HCT116 (cell line): ENCODE results near the gene CXCL1. TPM values are rescaled to one million over a fixed set of nuclear protein-coding genes. Genes with fewer than 3 reads are reported as not detected.

Experiments used
- ATAC-seq: fragments of 200-7000 bp; cut with Tn5 transposase; 2 replicates; pipeline ENCODE4 v1.9.1; 2020; ENCODE audit warnings: mild to moderate bottlenecking, moderate library complexity
- BruUV-seq: library from RNA; stranded (reverse); fragments of 400-500 nt; replicated peaks from 2 replicates; lab custom pipeline; 2021; lab: Mats Ljungman, UMichigan
- CTCF ChIA-PET: fragments of 300-600 bp; sonication (Branson Sonifier 250); formaldehyde crosslinking; loops from one replicate; lab custom pipeline; 2021; ENCODE audit warnings: antibody characterized with exemption; lab: Charles Lee
- POLR2A ChIA-PET: fragments of 300-600, 350-600 bp; sonication (Branson Sonifier 250); formaldehyde crosslinking; loops from one replicate; lab custom pipeline; 2021; ENCODE audit warnings: antibody characterized with exemption; lab: Charles Lee
- RAD21 ChIA-PET, 2 experiments: fragments of 300-600 bp; sonication (Branson Sonifier 250); formaldehyde crosslinking; loops; one replicate each; lab custom pipeline; 2023; ENCODE audit warnings: low total read pairs in 2 of 2; ENCODE audit not compliant: uncharacterized antibody in 2 of 2, unreplicated experiment in 2 of 2, low non-redundant PET in 1 of 2; lab: Charles Lee
- DNase-seq: peaks from one replicate; pipeline ENCODE4 v3.0.0-alpha.2; 2010; ENCODE audit warnings: low read depth, low spot score
- H2AFZ ChIP-seq: fragments of 200-600 bp; shearing (Covaris generic), sonication (generic); 2 replicates; pipeline ENCODE4 v1.6.1; 2017; ENCODE audit warnings: low read depth, mixed run types, mixed read lengths, antibody characterized with exemption, low read length; ENCODE audit not compliant: poor library complexity, severe bottlenecking
- H3K27ac ChIP-seq: 2 replicates; pipeline ENCODE4 v1.5.1; 2012; ENCODE audit warnings: low read depth, low read length
- H3K27me3 ChIP-seq: fragments of 200-600 bp; sonication (generic); 2 replicates; pipeline ENCODE4 v1.6.1; 2016; ENCODE audit warnings: mixed run types, low read length, mixed read lengths; ENCODE audit not compliant: insufficient read depth
- H3K36me3 ChIP-seq, 2 experiments: fragments of 200-500 bp in 1 of 2; fragments of 200-600 bp in 1 of 2; sonication (Bioruptor generic) in 1 of 2; sonication (generic) in 1 of 2; 2 replicates each; pipeline versions ENCODE4 v1.5.1 to v1.6.1; 2014 to 2016; ENCODE audit warnings: low read length in 2 of 2, inconsistent platforms in 1 of 2, mixed read lengths in 1 of 2, mixed run types in 1 of 2; ENCODE audit not compliant: insufficient read depth in 2 of 2, control insufficient read depth in 1 of 2
- H3K4me1 ChIP-seq, 2 experiments: fragments of 200-600 bp in 1 of 2; sonication (generic) in 1 of 2; 2 replicates each; pipeline versions ENCODE4 v1.5.1 to v1.6.1; 2012 to 2017; ENCODE audit warnings: low read length in 2 of 2, inconsistent platforms in 1 of 2, mild to moderate bottlenecking in 1 of 2, mixed read lengths in 1 of 2, mixed run types in 1 of 2, moderate library complexity in 1 of 2; ENCODE audit not compliant: insufficient read depth in 2 of 2, control insufficient read depth in 1 of 2
- H3K4me2 ChIP-seq: fragments of 200-600 bp; sonication (generic); 2 replicates; pipeline ENCODE4 v1.6.1; 2017; ENCODE audit warnings: mixed run types, low read length, mixed read lengths
- H3K4me3 ChIP-seq, 2 experiments: fragments of 200-600 bp in 1 of 2; sonication (generic) in 1 of 2; replicated peaks in 1 of 2; 2 replicates each; pipeline ENCODE4 v1.5.1; 2011 to 2016; ENCODE audit warnings: low read length in 2 of 2, control low read depth in 1 of 2, low read depth in 1 of 2, mild to moderate bottlenecking in 1 of 2, mixed read lengths in 1 of 2, mixed run types in 1 of 2
- H3K79me2 ChIP-seq: fragments of 200-600 bp; sonication (generic); 2 replicates; pipeline ENCODE4 v1.6.1; 2017; ENCODE audit warnings: mild to moderate bottlenecking, mixed run types, low read length, moderate library complexity, mixed read lengths; ENCODE audit not compliant: insufficient read depth
- H3K9ac ChIP-seq: fragments of 200-600 bp; sonication (generic); 2 replicates; pipeline ENCODE4 v1.6.1; 2016; ENCODE audit warnings: low read length, mixed read lengths
- H3K9me2 ChIP-seq: fragments of 200-600 bp; sonication (generic), shearing (Covaris generic); 2 replicates; pipeline ENCODE4 v1.6.1; 2017; ENCODE audit warnings: mixed run types, mild to moderate bottlenecking, moderate library complexity; ENCODE audit not compliant: insufficient read depth
- H3K9me3 ChIP-seq, 2 experiments: fragments of 200-500 bp in 1 of 2; fragments of 200-600 bp in 1 of 2; sonication (Bioruptor generic) in 1 of 2; sonication (generic) in 1 of 2; 2 replicates each; pipeline ENCODE4 v1.6.1; 2014 to 2017; ENCODE audit warnings: low read length in 2 of 2, mixed read lengths in 2 of 2, inconsistent platforms in 1 of 2, low read depth in 1 of 2, mild to moderate bottlenecking in 1 of 2, mixed run types in 1 of 2, moderate library complexity in 1 of 2; ENCODE audit not compliant: control insufficient read depth in 1 of 2, insufficient read depth in 1 of 2
- H4K20me1 ChIP-seq: fragments of 200-600 bp; sonication (generic), shearing (Covaris generic); 2 replicates; pipeline ENCODE4 v1.6.1; 2017; ENCODE audit warnings: mixed run types, mild to moderate bottlenecking, moderate library complexity; ENCODE audit not compliant: insufficient read depth
- ATF3 ChIP-seq: IDR thresholded peaks from 2 replicates; pipeline ENCODE4 v1.6.1; 2012
- CBX3 ChIP-seq: IDR thresholded peaks from 2 replicates; pipeline ENCODE4 v1.6.1; 2012; ENCODE audit warnings: low read depth
- CEBPB ChIP-seq: IDR thresholded peaks from 2 replicates; pipeline ENCODE4 v1.6.1; 2012; ENCODE audit warnings: low read depth
- CTCF ChIP-seq, 3 experiments: fragments of 200-600 bp in 1 of 3; sonication (generic) in 1 of 3; IDR thresholded peaks in 2 of 3; conservative IDR thresholded peaks in 1 of 3; 2 replicates each; pipeline ENCODE4 v1.5.1; 2012 to 2017; ENCODE audit warnings: low read depth in 2 of 3, low read length in 2 of 3, antibody characterized with exemption in 1 of 3, borderline replicate concordance in 1 of 3, control low read depth in 1 of 3, mild to moderate bottlenecking in 1 of 3, mixed read lengths in 1 of 3, mixed run types in 1 of 3, moderate library complexity in 1 of 3; ENCODE audit not compliant: insufficient read depth in 1 of 3
- EGR1 ChIP-seq: IDR thresholded peaks from 2 replicates; pipeline ENCODE4 v1.6.1; 2012; ENCODE audit warnings: low read depth
- ELF1 ChIP-seq: IDR thresholded peaks from 2 replicates; pipeline ENCODE4 v1.6.1; 2012; ENCODE audit warnings: low read depth, borderline replicate concordance
- JUND ChIP-seq: IDR thresholded peaks from 2 replicates; pipeline ENCODE4 v1.6.1; 2012
- MAX ChIP-seq: IDR thresholded peaks from 2 replicates; pipeline ENCODE4 v1.6.1; 2012
- POLR2A ChIP-seq: IDR thresholded peaks from 2 replicates; pipeline ENCODE4 v1.7.0; 2011; ENCODE audit warnings: borderline replicate concordance; ENCODE audit not compliant: insufficient read depth, insufficient read length; ENCODE audit errors: extremely low read depth
- POLR2AphosphoS5 ChIP-seq: IDR thresholded peaks from 2 replicates; pipeline ENCODE4 v1.6.1; 2011; ENCODE audit warnings: mild to moderate bottlenecking, low read depth, low read length, moderate library complexity
- RAD21 ChIP-seq: IDR thresholded peaks from 2 replicates; pipeline ENCODE4 v1.6.1; 2012; ENCODE audit warnings: low read depth, mild to moderate bottlenecking
- SP1 ChIP-seq: IDR thresholded peaks from 2 replicates; pipeline ENCODE4 v1.6.1; 2012; ENCODE audit warnings: low read depth
- SRF ChIP-seq: IDR thresholded peaks from 2 replicates; pipeline ENCODE4 v1.6.1; 2012; ENCODE audit warnings: low read depth
- TCF7L2 ChIP-seq: IDR thresholded peaks from 2 replicates; pipeline ENCODE4 v1.7.0; 2011; ENCODE audit warnings: borderline replicate concordance, inconsistent platforms; ENCODE audit not compliant: insufficient read depth, insufficient read length; ENCODE audit errors: extremely low read depth
- ZBTB33 ChIP-seq: IDR thresholded peaks from 2 replicates; pipeline ENCODE4 v1.6.1; 2011; ENCODE audit warnings: mild to moderate bottlenecking, low read length, moderate library complexity; ENCODE audit not compliant: insufficient replicate concordance; ENCODE audit errors: extremely low read depth
- ZFX ChIP-seq: fragments of 450-650 bp; IDR thresholded peaks from 2 replicates; pipeline ENCODE4 v1.6.1; 2017
- intact Hi-C: fragments of 100-400 bp; cut with micrococcal nuclease; formaldehyde crosslinking; loops from 2 replicates; pipeline ENCODE4 v1.10.0; 2022
- total RNA-seq: library from RNA; stranded (reverse); gene quantifications from one replicate; pipeline ENCODE4 v1.2.1, GENCODE V29; 2021; ENCODE audit not compliant: unreplicated experiment

The CXCL1 gene
- total RNA-seq, 1 experiment from 2014 or later = 2.5 TPM

- no peak for TF ChIP-seq ZBTB33
- TF ChIP-seq CBX3 = no peak
- TF ChIP-seq JUND = no peak
- TF ChIP-seq, all 23 proteins: peak for 0
Measured at GRCh38 chr4:73891739-73892405, 22.7 kb downstream of the CXCL1 start (continued).

GRCh38 chr4:73892966-73893365, 23.8 kb downstream of the CXCL1 start:
- H3K4me3 ChIP-seq = no peak overlapping the region
- H3K4me2 ChIP-seq = no peak overlapping the region
- POLR2A ChIA-PET = no interaction called here
- H3K9me2 ChIP-seq = no peaks in the 10 kb centered on the region
- H3K27ac ChIP-seq = no peak overlapping the region
- H3K79me2 ChIP-seq = no peaks in the 10 kb centered on the region
- DNase-seq (no peak), ATAC-seq (no peak)
- H2AFZ ChIP-seq = no peak overlapping the region
- no peaks in the 10 kb centered on the region for H4K20me1 ChIP-seq
- intact Hi-C loops = no loop called here
- RAD21 ChIA-PET = no interaction called here
- H3K9me3 ChIP-seq = no peaks in the 10 kb centered on the region
- BruUV-seq = no TSS peak
- CTCF ChIA-PET = no interaction called here
- H3K4me1 ChIP-seq = no peaks in the 10 kb centered on the region
- no peak overlapping the region for H3K9ac ChIP-seq
- no peaks in the 10 kb centered on the region for H3K36me3 ChIP-seq
- H3K27me3 ChIP-seq = no peaks in the 10 kb centered on the region
- no peak for TF ChIP-seq POLR2A
- TF ChIP-seq ZFX = no peak
- no peak for TF ChIP-seq MAX
- no peak for TF ChIP-seq ELF1
- TF ChIP-seq ATF3 = no peak
- TF ChIP-seq ZBTB33 = no peak
- TF ChIP-seq TCF7L2 = no peak
- TF ChIP-seq RAD21 = no peak
- TF ChIP-seq POLR2AphosphoS5 = no peak
- TF ChIP-seq CEBPB = no peak
- no peak for TF ChIP-seq EGR1
- no peak for TF ChIP-seq SP1
- TF ChIP-seq SRF = no peak
- TF ChIP-seq CTCF (IDR thresholded peaks at IDR 0.05 in 2 of 3, conservative IDR thresholded peaks at IDR 0.05 in 1 of 3; ENCODE audit: borderline replicate concordance in 1 of 3, insufficient read depth in 1 of 3, low read depth in 2 of 3, low read length in 2 of 3) = no peak
